Liver (tissue), 9 donors: Measurements from ENCODE around the gene KIF6. TPM values are rescaled to one million over a fixed set of nuclear protein-coding genes. Genes with fewer than 3 reads are reported as not detected.

Experiments used
- DNase-seq: peaks from one replicate; pipeline ENCODE4 v3.0.0-alpha.2; 2017; ENCODE audit warnings: low spot score
- H3K27ac ChIP-seq, 2 donors: one replicate each; pipeline ENCODE4 v1.7.0; 2013; ENCODE audit warnings: inconsistent platforms in 2 of 2, low read length in 2 of 2, control low read depth in 1 of 2, low read depth in 1 of 2, mild to moderate bottlenecking in 1 of 2
- H3K27me3 ChIP-seq, 4 donors: one replicate each; pipeline versions ENCODE4 v1.6.1 to v1.7.0; 2013; ENCODE audit warnings: low read length in 3 of 4, inconsistent platforms in 1 of 4, mild to moderate bottlenecking in 1 of 4, moderate library complexity in 1 of 4; ENCODE audit not compliant: control insufficient read depth in 4 of 4, insufficient read depth in 4 of 4
- H3K36me3 ChIP-seq, 4 donors: one replicate each; pipeline versions ENCODE4 v1.6.1 to v1.7.0; 2013; ENCODE audit warnings: low read length in 3 of 4, mild to moderate bottlenecking in 3 of 4, low read depth in 1 of 4, moderate library complexity in 1 of 4; ENCODE audit not compliant: control insufficient read depth in 4 of 4, insufficient read depth in 3 of 4
- H3K4me1 ChIP-seq, 4 donors: one replicate each; pipeline versions ENCODE4 v1.6.1 to v1.7.0; 2013; ENCODE audit warnings: low read length in 3 of 4, mild to moderate bottlenecking in 3 of 4, moderate library complexity in 1 of 4; ENCODE audit not compliant: control insufficient read depth in 4 of 4, insufficient read depth in 4 of 4
- H3K4me3 ChIP-seq, 3 donors: one replicate each; pipeline versions ENCODE4 v1.6.1 to v1.7.0; 2013; ENCODE audit warnings: low read length in 3 of 3, control low read depth in 1 of 3, low read depth in 1 of 3, mild to moderate bottlenecking in 1 of 3
- H3K9ac ChIP-seq, 2 donors: one replicate each; pipeline ENCODE4 v1.7.0; 2013; ENCODE audit warnings: low read length in 2 of 2, mild to moderate bottlenecking in 2 of 2, moderate library complexity in 2 of 2, control low read depth in 1 of 2, low read depth in 1 of 2
- H3K9me3 ChIP-seq, 4 donors: one replicate each; pipeline versions ENCODE4 v1.6.1 to v1.7.0; 2013; ENCODE audit warnings: low read length in 3 of 4; ENCODE audit not compliant: control insufficient read depth in 4 of 4
- ATF3 ChIP-seq: IDR thresholded peaks from 2 replicates; pipeline ENCODE4 v1.6.1; 2016; ENCODE audit warnings: antibody characterized with exemption
- EGR1 ChIP-seq, 2 donors: IDR thresholded peaks; 2 replicates each; pipeline ENCODE4 v1.6.1; 2016 to 2018; ENCODE audit warnings: antibody characterized with exemption in 2 of 2, low read depth in 2 of 2
- FOXA2 ChIP-seq: IDR thresholded peaks from 2 replicates; pipeline ENCODE4 v1.6.1; 2016; ENCODE audit warnings: antibody characterized with exemption
- GABPA ChIP-seq, 2 donors: IDR thresholded peaks in 1 of 2; conservative IDR thresholded peaks in 1 of 2; 2 replicates each; pipeline ENCODE4 v1.6.1; 2016; ENCODE audit warnings: antibody characterized with exemption in 2 of 2, mild to moderate bottlenecking in 1 of 2, moderate library complexity in 1 of 2
- HNF4A ChIP-seq, 2 donors: conservative IDR thresholded peaks; 2 replicates each; pipeline ENCODE4 v1.6.1; 2016; ENCODE audit warnings: antibody characterized with exemption in 2 of 2, mild to moderate bottlenecking in 2 of 2
- HNF4G ChIP-seq: IDR thresholded peaks from 2 replicates; pipeline ENCODE4 v1.6.1; 2016; ENCODE audit warnings: antibody characterized with exemption
- JUND ChIP-seq, 2 donors: IDR thresholded peaks; 2 replicates each; pipeline ENCODE4 v1.6.1; 2016; ENCODE audit warnings: antibody characterized with exemption in 2 of 2
- MAX ChIP-seq: IDR thresholded peaks from 2 replicates; pipeline ENCODE4 v1.6.1; 2016; ENCODE audit warnings: antibody characterized with exemption
- RAD21 ChIP-seq, 2 donors: IDR thresholded peaks; 2 replicates each; pipeline ENCODE4 v1.6.1; 2016; ENCODE audit warnings: antibody characterized with exemption in 2 of 2, mild to moderate bottlenecking in 2 of 2
- RXRA ChIP-seq, 2 donors: IDR thresholded peaks; 2 replicates each; pipeline ENCODE4 v1.6.1; 2017 to 2018; ENCODE audit warnings: antibody characterized with exemption in 2 of 2, mild to moderate bottlenecking in 1 of 2
- YY1 ChIP-seq: IDR thresholded peaks from 2 replicates; pipeline ENCODE4 v1.6.1; 2016; ENCODE audit warnings: antibody characterized with exemption, mild to moderate bottlenecking
- WGBS: extraction: QIAGEN DNeasy Blood & Tissue Kit; methylation state at CpG from one replicate; pipeline ENCODE4 v1.1.7; 2013; 5-methylcytosine and 5-hydroxymethylcytosine counted together
- polyA plus RNA-seq, 2 donors: library from polyadenylated mRNA; stranded (reverse) in 1 of 2; unstranded in 1 of 2; fragments of 200-250 nt in 1 of 2; fragments of >200 nt in 1 of 2; fragmentation: Nextera tagmentation in 1 of 2; extraction: Ambion mirVana in 1 of 2; gene quantifications; one replicate each; pipeline versions ENCODE4 v1.2.1 to v1.2.3, GENCODE V29; 2013 to 2015
- total RNA-seq, 2 donors: library from RNA; depleted of rRNA; stranded (reverse); fragments of >200 nt; gene quantifications; one replicate each; pipeline ENCODE4 v1.2.3, GENCODE V29; 2014
- TF ChIP-seq, protein P1 (sequence below): IDR thresholded peaks from 2 replicates; pipeline ENCODE4 v1.6.1; 2016; ENCODE audit warnings: antibody characterized with exemption, mild to moderate bottlenecking
- TF ChIP-seq, protein P2 (sequence below): fragments of 150-350 bp; IDR thresholded peaks from 2 replicates; pipeline ENCODE4 v1.5.1; 2017; ENCODE audit warnings: improper control_type of control experiment, low read depth, low read length; ENCODE audit not compliant: missing input control
- donor health status: healthy.
- donor health status: healthy.
- donor health status: healthy.
- donor health status: healthy.
- donor health status: healthy.

Gene KIF6
- total and polyA plus RNA-seq, 4 donors: 0.17 to 7.5 (median 0.29) TPM

GRCh38 chr6:39441301-39441700 is 283.9 kb downstream of the KIF6 start:
- TF ChIP-seq RAD21 (IDR thresholded peaks at IDR 0.05) (no peak), FOXA2 (no peak), ATF3 (no peak), EGR1 (IDR thresholded peaks at IDR 0.05; ENCODE audit: low read depth in 2 of 2) (no peak), MAX (no peak), RXRA (IDR thresholded peaks at IDR 0.05) (no peak), JUND (IDR thresholded peaks at IDR 0.05) (no peak)
- TF ChIP-seq, protein P1, sequence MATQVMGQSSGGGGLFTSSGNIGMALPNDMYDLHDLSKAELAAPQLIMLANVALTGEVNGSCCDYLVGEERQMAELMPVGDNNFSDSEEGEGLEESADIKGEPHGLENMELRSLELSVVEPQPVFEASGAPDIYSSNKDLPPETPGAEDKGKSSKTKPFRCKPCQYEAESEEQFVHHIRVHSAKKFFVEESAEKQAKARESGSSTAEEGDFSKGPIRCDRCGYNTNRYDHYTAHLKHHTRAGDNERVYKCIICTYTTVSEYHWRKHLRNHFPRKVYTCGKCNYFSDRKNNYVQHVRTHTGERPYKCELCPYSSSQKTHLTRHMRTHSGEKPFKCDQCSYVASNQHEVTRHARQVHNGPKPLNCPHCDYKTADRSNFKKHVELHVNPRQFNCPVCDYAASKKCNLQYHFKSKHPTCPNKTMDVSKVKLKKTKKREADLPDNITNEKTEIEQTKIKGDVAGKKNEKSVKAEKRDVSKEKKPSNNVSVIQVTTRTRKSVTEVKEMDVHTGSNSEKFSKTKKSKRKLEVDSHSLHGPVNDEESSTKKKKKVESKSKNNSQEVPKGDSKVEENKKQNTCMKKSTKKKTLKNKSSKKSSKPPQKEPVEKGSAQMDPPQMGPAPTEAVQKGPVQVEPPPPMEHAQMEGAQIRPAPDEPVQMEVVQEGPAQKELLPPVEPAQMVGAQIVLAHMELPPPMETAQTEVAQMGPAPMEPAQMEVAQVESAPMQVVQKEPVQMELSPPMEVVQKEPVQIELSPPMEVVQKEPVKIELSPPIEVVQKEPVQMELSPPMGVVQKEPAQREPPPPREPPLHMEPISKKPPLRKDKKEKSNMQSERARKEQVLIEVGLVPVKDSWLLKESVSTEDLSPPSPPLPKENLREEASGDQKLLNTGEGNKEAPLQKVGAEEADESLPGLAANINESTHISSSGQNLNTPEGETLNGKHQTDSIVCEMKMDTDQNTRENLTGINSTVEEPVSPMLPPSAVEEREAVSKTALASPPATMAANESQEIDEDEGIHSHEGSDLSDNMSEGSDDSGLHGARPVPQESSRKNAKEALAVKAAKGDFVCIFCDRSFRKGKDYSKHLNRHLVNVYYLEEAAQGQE: no peak
- Histone ChIP-seq H3K27me3 (no peaks in the 10 kb centered on the region), H3K4me3 (no peak overlapping the region), H3K27ac (no peak overlapping the region), H3K36me3 (no peaks in the 10 kb centered on the region), H3K9me3 (no peaks in the 10 kb centered on the region), H3K9ac (no peak overlapping the region), H3K4me1 (no peaks in the 10 kb centered on the region)
- DNase-seq: peak; percentile 8
- 95% methylated on average over 6 of the region's 6 CpGs for WGBS

DNA sequence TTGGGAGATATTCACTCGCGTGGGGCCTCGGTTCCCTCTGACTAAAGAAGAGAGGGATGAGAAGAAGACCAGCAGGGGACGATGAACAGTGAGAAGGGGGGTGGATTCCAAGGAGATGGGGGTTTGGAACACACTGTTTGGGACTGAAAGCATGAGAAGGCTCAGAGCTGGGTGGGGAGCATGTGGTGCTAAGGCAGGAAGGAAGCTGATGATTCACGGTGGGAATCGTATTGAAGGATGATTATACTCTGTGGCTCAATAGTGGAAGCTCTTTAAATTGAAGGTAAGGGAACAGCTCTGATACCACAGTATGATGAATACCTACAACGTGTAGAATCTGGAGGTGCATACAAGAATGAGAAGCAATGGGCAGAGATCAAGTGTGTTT is 285.2 kb downstream of the KIF6 start:
- peak; percentile 5 for DNase-seq
- Histone ChIP-seq H3K36me3 (no peaks in the 10 kb centered on the region), H3K9me3 (no peaks in the 10 kb centered on the region), H3K9ac (no peak overlapping the region), H3K4me1 (no peaks in the 10 kb centered on the region), H3K27me3 (no peaks in the 10 kb centered on the region), H3K27ac (no peak overlapping the region), H3K4me3 (no peak overlapping the region)
- TF ChIP-seq GABPA (IDR thresholded peaks at IDR 0.05 in 1 of 2, conservative IDR thresholded peaks at IDR 0.05 in 1 of 2) (no peak), HNF4A (conservative IDR thresholded peaks at IDR 0.05) (no peak), RAD21 (IDR thresholded peaks at IDR 0.05) (no peak), EGR1 (IDR thresholded peaks at IDR 0.05; ENCODE audit: low read depth in 2 of 2) (no peak), YY1 (no peak), HNF4G (no peak)
- TF ChIP-seq, protein P2, sequence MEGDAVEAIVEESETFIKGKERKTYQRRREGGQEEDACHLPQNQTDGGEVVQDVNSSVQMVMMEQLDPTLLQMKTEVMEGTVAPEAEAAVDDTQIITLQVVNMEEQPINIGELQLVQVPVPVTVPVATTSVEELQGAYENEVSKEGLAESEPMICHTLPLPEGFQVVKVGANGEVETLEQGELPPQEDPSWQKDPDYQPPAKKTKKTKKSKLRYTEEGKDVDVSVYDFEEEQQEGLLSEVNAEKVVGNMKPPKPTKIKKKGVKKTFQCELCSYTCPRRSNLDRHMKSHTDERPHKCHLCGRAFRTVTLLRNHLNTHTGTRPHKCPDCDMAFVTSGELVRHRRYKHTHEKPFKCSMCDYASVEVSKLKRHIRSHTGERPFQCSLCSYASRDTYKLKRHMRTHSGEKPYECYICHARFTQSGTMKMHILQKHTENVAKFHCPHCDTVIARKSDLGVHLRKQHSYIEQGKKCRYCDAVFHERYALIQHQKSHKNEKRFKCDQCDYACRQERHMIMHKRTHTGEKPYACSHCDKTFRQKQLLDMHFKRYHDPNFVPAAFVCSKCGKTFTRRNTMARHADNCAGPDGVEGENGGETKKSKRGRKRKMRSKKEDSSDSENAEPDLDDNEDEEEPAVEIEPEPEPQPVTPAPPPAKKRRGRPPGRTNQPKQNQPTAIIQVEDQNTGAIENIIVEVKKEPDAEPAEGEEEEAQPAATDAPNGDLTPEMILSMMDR: no peak
- TF ChIP-seq, protein P1: no peak
- 88% methylated on average over 7 of the region's 7 CpGs for WGBS
